Activated T-cell treated with anti-CD3 and anti-CD28 coated beads for 1 hour (primary cell): ENCODE data around the gene TMEM25.
"Not testable (repeated sequence)": the region's sequence is repeated elsewhere in the genome, so short reads cannot be mapped to it uniquely, and the experiment has no call there.

Experiments used
- DNase-seq: peaks from one replicate; pipeline ENCODE4 v3.0.0-alpha.2; 2020; ENCODE audit warnings: low read depth

The TMEM25 gene

GRCh38 chr11:118530683-118531596 lies at the start of gene TMEM25:
Gene TMEM25, plus strand, starts transcription at chr11:118531192. Its CDS starts 610 bp downstream, at chr11:118531802.
- DNase-seq: peak; percentile 58

- not testable (repeated sequence) for DNase-seq
Measured at GRCh38 chr11:118481238-118481637, 49.8 kb upstream of the TMEM25 start.

DNA sequence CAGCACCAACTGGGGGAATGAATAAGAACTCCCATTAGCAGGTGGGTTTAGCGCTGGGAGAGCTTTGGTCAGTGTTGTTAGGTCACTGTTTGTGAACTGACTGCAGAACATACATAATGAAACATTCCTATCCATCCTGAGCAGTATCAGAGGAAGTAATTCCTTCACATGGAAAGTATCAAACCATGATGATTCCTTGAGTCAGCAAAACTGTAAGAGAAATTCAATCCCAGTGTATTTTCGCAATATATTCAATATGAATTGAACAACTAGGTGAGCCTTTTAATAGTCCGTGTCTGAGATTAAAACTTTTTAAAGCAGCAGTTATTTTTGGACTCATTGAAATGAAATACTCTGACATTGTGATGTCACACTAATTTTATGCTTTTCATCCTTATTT lies 46.6 kb upstream of the TMEM25 start:
- no peak for DNase-seq

- DNase-seq: no peak
Measured at GRCh38 chr11:118485273-118485672, 45.7 kb upstream of the TMEM25 start.

DNA sequence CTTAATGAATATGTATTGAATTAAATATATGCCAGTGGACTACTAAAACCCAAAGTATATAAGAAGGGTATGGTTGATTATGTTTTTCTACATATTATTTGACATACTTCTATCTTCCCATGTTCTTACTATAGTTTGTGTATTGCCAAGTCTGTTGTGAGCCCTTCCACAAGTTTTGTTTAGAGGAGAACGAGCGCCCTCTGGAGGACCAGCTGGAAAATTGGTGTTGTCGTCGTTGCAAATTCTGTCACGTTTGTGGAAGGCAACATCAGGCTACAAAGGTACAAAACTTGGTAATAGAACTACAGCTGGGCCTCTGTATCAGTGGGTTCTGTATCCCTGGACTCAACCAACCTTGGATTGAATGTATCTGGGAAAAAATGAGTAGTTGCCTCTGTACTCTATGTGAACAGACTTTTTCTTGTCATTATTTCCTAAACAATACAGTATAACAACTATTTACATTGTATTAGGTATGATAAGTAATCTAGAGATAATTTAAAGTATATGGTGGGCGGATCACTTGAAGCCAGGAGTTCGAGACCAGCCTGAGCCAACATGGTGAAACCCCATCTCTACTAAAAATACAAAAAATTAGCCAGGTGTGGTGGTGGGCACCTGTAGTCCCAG lies 42.4 kb upstream of the TMEM25 start:
- peak; percentile 76 for DNase-seq

- DNase-seq: no peak
Measured at GRCh38 chr11:118491041-118491440, 40.0 kb upstream of the TMEM25 start.

DNA sequence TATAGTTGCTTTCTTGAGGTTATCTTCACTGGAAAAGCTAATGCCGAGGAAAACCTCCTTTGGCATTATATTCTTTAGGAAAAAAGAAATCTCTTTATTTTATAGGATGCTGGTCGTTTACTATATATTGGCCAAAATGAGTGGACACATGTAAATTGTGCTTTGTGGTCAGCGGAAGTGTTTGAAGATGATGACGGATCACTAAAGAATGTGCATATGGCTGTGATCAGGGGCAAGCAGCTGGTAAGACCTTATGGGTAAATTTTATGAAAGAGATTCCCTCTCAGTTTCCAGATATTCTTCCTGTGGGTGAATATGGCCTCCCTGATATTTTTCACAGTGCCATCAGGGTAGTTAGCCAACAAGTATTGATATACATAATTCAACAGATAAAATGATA lies 33.2 kb upstream of the TMEM25 start:
- DNase-seq: no peak

DNA sequence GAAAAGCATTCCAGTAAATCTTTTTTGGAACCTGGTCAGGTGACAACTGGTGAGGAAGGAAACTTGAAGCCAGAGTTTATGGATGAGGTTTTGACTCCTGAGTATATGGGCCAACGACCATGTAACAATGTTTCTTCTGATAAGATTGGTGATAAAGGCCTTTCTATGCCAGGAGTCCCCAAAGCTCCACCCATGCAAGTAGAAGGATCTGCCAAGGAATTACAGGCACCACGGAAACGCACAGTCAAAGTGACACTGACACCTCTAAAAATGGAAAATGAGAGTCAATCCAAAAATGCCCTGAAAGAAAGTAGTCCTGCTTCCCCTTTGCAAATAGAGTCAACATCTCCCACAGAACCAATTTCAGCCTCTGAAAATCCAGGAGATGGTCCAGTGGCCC lies 27.8 kb upstream of the TMEM25 start:
- no peak for DNase-seq

DNA sequence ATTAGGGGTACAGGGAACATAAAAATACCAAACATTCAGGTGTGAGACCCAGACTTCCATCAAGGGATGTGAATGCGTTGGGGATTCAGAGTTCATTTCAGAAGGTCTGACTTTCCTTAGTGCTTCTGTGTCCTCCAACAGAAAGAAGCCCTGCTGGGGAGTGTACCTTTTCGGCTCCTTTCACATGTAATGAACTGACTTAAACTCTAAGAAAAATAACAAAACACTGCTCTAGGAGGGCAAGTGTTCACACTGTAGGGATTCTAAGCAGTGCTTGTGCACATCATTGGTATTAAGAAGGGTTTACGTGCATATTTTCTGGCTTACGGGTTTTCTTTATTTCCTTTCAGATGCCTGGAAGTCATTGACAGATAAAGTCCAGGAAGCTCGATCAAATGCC lies 19.4 kb upstream of the TMEM25 start:
- no peak for DNase-seq

DNA sequence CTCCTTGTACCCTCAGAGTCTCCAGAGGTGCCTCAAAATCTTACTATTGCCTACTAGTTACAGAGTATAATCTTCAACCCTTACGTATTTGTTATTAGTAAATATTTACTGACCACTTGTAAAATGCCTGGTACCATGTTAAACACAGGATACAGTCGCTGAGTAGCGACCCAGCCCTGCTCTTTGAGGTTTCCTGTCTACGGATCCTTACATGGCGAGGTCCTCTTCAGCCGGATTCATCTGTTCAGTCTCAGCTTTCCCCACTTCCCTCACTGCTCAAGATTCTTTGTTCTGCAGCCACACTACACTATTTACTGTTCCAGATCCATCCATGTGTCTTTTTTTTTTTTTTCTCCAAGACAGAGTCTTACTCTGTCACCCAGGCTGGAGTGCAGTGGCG lies 16.9 kb upstream of the TMEM25 start:
- no peak for DNase-seq

GRCh38 chr11:118519549-118519948 lies 11.4 kb upstream of the TMEM25 start:
- no peak for DNase-seq

GRCh38 chr11:118521892-118522311 lies 9.1 kb upstream of the TMEM25 start:
- DNase-seq: no peak

GRCh38 chr11:118522571-118523072 lies 8.4 kb upstream of the TMEM25 start:
- DNase-seq: no peak

- DNase-seq: no peak
Measured at GRCh38 chr11:118524356-118524755, 6.6 kb upstream of the TMEM25 start.

GRCh38 chr11:118524757-118525470 lies 6.1 kb upstream of the TMEM25 start:
- no peak for DNase-seq

DNA sequence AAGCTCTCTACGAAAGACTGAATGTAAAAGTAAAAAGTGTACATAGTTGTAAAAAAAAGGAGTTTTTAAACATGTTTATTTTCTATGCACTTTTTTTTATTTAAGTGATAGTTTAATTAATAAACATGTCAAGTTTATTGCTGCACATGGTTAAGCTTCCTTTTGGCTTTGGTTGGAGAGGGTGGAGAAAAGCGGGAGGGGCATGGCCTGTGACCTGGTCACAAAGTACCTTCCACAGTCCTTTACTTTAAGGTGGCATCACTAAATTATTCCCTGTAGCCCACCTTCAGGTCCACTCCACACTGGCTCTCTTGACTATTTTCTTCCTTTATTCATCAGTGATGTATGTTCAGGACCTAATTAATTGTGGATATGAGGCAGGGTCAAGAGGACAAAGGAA lies 4.3 kb upstream of the TMEM25 start:
- DNase-seq: no peak

DNA sequence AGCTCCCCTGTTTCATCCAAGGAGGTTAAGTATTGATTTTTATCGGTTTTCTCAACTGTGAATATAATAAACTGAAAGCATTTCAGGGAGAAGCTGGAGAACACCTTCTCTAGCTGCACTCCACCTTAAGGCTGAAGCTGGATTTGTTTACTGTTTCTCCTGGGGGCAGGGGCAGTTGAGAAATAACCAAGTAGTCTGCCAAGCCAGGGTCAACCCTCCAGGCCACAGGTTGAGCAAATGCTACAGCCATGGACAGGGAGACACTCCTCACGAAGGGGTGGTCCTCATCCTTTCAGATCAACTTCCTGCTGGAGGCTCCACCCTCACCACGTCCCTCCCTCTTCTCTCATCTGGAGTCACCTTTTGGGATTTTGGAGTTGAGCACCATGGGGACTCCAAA lies 3.9 kb upstream of the TMEM25 start, which contains the start of gene TTC36:
Gene TTC36, plus strand, starts transcription at position 366 of the 400 bp plus-strand sequence. Its CDS starts 21 bp downstream, at position 387.
- no peak for DNase-seq

DNA sequence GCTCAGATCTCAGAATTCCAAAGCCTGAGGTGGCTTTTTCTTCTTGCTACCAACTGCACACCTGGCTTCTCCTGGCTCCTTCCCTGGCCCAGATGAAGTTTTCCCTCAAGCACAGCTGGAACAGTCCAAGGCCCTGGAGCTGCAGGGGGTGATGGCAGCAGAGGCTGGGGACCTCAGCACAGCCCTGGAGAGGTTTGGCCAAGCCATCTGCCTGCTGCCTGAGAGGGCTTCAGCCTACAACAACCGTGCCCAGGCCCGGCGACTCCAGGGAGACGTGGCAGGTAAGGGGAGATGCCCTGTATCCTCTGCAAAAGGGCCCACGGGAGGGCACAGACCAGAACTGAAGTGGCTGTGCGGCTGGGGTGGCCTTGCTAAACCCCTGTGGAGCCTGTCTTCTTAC lies 2.5 kb upstream of the TMEM25 start:
- DNase-seq: no peak

- no peak for DNase-seq
Measured at GRCh38 chr11:118529584-118530175, 1.3 kb upstream of the TMEM25 start.

- no peak for DNase-seq
Measured at GRCh38 chr11:118530180-118530682, 761 bp upstream of the TMEM25 start.

DNA sequence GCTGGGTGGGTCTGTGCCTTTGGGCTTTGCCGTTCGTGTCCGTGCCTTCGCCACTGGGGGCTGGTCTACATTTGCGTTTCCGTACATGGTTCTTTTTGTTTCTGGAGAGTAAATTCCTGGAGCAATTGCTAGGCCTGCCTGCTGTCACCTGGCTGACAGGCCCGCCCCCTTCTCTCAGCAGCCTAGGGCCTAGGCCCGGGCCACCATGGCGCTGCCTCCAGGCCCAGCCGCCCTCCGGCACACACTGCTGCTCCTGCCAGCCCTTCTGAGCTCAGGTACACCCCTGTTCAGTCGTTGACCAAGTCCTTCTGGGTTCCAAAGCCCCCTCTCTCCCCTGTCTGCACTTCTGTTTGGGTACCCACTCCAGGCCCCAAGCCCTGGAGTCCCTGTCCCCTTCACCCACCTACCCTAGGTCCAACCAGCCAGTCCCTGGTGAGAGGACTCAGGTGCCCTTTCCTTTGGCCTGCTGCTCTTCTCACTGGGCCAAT lies 649 bp downstream of the TMEM25 start:
- no peak for DNase-seq

DNA sequence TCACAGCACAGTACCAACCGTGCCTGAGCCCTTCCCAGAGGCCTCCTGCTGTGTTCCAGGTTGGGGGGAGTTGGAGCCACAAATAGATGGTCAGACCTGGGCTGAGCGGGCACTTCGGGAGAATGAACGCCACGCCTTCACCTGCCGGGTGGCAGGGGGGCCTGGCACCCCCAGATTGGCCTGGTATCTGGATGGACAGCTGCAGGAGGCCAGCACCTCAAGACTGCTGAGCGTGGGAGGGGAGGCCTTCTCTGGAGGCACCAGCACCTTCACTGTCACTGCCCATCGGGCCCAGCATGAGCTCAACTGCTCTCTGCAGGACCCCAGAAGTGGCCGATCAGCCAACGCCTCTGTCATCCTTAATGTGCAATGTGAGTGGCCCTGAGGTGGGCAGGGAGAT lies 1.1 kb downstream of the TMEM25 start:
- DNase-seq: no peak
